Activated naive CD8-positive, alpha-beta T cell treated with anti-CD3 and anti-CD28 coated beads, Interleukin-2, amount 50 U/mL, for 24 hours (primary cell): ENCODE data around the gene VPS50.
"Not testable (repeated sequence)": the region's sequence is repeated elsewhere in the genome, so short reads cannot be mapped to it uniquely, and the experiment has no call there.

Experiments
- ATAC-seq: fragments of 150-1000 bp; cut with Tn5 transposase; one replicate; pipeline ENCODE4 v1.10.0; 2021
- DNase-seq: peaks from one replicate; pipeline ENCODE4 v3.0.0; 2021
- H3K27ac Mint-ChIP-seq: one replicate; pipeline ENCODE4 v1.8.0; 2021; ENCODE audit warnings: mild to moderate bottlenecking, mixed read lengths
- H3K27me3 Mint-ChIP-seq: one replicate; pipeline ENCODE4 v1.8.0; 2021; ENCODE audit warnings: mixed read lengths
- H3K36me3 Mint-ChIP-seq: one replicate; pipeline ENCODE4 v1.8.0; 2021; ENCODE audit warnings: low read depth, mixed read lengths
- H3K4me1 Mint-ChIP-seq: one replicate; pipeline ENCODE4 v1.8.0; 2021; ENCODE audit warnings: mixed read lengths
- H3K4me3 Mint-ChIP-seq: one replicate; pipeline ENCODE4 v1.8.0; 2021; ENCODE audit warnings: mild to moderate bottlenecking, moderate library complexity, mixed read lengths
- H3K9me3 Mint-ChIP-seq: one replicate; pipeline ENCODE4 v1.8.0; 2021; ENCODE audit warnings: mixed read lengths

VPS50 gene

DNA sequence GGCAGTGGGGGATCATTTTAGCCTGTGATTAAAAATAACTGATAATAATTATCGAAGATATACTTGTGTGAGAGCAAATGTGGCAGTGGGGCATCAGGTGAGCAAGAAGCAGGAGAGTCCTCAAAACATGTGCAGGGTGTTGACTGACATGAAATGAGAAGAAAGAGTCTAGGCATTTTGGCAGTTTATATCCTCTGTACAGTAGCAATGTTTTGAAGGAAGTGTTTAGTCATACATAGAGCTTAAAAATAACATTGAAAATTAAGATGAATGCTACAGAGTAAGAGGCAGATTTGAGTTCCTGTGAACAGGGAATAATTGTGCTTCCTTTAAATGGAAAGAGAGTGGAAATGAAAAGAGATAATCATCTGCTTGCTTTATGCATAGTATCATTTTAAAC is 47.4 kb downstream of the VPS50 start:
- H3K27ac Mint-ChIP-seq = no peak overlapping the region

DNA sequence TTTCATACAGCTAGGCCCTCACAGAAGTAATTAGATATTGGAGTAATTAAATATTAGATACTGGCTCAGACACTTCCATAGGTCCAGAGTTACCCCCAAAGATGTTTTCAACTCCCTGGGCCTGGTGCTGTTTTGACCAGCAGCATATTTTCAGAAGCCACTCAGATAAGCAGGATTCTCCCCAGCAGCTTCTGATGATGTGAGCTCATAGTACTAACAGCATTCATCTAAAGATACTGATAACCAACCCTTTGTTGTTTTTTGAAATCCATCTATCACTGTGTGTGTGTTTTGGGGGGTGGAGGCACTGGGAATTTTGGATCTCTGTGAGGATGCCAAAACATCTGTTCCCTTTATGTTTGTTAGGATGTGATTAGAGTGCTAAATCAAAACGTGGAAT is 52.7 kb downstream of the VPS50 start:
- peaks cover 5% of the 10 kb centered on the region for H3K36me3 Mint-ChIP-seq
- ATAC-seq = no peak
- no peak overlapping the region for H3K4me3 Mint-ChIP-seq
- no peak overlapping the region for H3K27ac Mint-ChIP-seq
- no peaks in the 10 kb centered on the region for H3K9me3 Mint-ChIP-seq
- H3K27me3 Mint-ChIP-seq = no peaks in the 10 kb centered on the region
- no peaks in the 10 kb centered on the region for H3K4me1 Mint-ChIP-seq
- DNase-seq = no peak

More for the DNA sequence above, 47.4 kb downstream of the VPS50 start:
- no peak overlapping the region for H3K4me3 Mint-ChIP-seq
- H3K4me1 Mint-ChIP-seq = no peaks in the 10 kb centered on the region
- no peaks in the 10 kb centered on the region for H3K27me3 Mint-ChIP-seq
- H3K9me3 Mint-ChIP-seq = no peaks in the 10 kb centered on the region
- peaks cover 14% of the 10 kb centered on the region for H3K36me3 Mint-ChIP-seq
- DNase-seq (no peak), ATAC-seq (no peak)

DNA sequence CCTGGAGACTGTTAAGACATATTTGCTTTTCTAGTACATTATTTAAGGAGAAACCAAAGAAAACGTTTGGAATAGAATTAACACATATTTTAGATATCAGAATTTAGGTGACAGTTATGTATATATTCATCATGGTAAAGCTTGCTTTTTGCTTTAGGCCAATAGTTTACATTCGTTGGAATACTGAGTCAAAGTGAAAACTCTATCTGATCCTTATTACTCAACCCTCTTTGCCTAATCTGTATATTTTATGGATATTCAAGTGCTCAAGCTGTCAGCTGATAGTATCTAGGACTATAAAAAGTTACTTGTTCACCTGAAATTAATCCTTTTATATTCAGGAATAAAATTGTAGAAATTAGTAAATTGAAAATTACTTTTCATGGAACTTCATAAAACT is 61.1 kb downstream of the VPS50 start:
- H3K4me3 Mint-ChIP-seq = no peak overlapping the region
- DNase-seq (no peak), ATAC-seq (no peak)
- no peaks in the 10 kb centered on the region for H3K4me1 Mint-ChIP-seq
- H3K9me3 Mint-ChIP-seq = no peaks in the 10 kb centered on the region
- no peaks in the 10 kb centered on the region for H3K27me3 Mint-ChIP-seq
- H3K27ac Mint-ChIP-seq = no peak overlapping the region
- H3K36me3 Mint-ChIP-seq = peaks cover 9% of the 10 kb centered on the region

DNA sequence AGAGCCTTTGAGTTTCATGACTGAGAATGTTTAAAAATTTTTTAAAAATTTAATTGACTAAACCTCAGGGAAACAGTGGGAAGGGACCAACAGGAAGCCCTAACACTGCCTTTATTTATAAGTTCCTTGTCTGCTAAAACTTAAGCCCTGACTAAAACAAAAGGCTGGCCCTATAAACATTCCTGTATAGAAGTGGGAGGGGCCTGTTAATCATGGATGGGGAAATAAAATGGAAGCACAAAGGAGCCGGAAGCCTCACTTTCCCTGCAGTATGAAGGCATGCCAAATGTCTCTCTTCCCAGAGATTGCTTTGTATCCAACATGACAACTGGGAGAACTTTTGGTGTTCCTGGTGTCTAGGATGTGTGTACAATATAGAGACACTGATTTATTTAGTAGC is 66.0 kb downstream of the VPS50 start:
- Mint-ChIP-seq H3K4me3 (no peak overlapping the region), H3K36me3 (peaks cover 7% of the 10 kb centered on the region), H3K27me3 (no peaks in the 10 kb centered on the region), H3K4me1 (no peaks in the 10 kb centered on the region), H3K27ac (no peak overlapping the region), H3K9me3 (no peaks in the 10 kb centered on the region)
- DNase-seq (no peak), ATAC-seq (no peak)

DNA sequence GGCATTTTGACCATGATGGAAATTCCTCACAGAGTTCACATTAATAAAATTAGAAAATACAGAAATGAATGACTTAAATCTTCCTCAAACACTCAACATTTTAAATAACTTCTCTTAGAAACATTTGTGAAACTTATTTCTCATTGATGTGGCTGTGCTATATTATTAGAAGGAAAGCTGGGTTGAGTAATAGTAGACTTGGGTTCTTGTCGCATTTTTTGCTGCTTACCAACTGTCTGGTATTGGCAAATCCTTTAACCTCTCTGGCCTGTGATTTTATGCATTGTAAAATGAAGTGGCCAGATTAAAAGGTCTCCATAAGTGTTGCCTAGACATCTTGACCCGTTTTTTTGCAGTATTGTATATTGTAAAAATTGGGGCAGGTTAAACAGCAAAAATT is 66.5 kb downstream of the VPS50 start:
- Mint-ChIP-seq H3K27me3 (no peaks in the 10 kb centered on the region), H3K36me3 (peaks cover 7% of the 10 kb centered on the region)

DNA sequence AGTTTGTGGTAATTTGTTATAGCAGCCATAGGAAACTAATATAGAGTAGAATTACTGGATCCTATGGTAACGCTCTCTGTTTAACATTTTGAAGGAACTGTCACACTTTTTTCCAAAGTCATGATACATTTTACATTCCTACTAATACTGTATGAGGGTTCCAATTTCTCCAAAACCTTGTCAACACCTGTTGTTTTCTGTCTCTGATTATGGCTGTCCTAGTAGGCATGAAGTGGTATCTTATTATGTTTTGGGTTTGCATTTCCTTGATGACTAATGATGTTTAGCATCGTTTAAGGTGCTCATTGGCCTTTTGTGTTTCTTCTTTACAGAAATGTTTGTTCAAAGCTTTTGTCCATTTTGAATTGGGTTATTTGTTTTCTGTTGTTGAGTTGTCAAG is 69.6 kb downstream of the VPS50 start:
- Mint-ChIP-seq H3K4me1 (no peaks in the 10 kb centered on the region), H3K27ac (no peak overlapping the region), H3K36me3 (peaks cover 13% of the 10 kb centered on the region), H3K27me3 (no peaks in the 10 kb centered on the region), H3K9me3 (no peaks in the 10 kb centered on the region), H3K4me3 (no peak overlapping the region)
- ATAC-seq = no peak
- no peak for DNase-seq

More for the DNA sequence above, 66.5 kb downstream of the VPS50 start:
- DNase-seq = no peak
- Mint-ChIP-seq H3K27ac (no peak overlapping the region), H3K9me3 (no peaks in the 10 kb centered on the region), H3K4me1 (no peaks in the 10 kb centered on the region), H3K4me3 (no peak overlapping the region)
- no peak for ATAC-seq

DNA sequence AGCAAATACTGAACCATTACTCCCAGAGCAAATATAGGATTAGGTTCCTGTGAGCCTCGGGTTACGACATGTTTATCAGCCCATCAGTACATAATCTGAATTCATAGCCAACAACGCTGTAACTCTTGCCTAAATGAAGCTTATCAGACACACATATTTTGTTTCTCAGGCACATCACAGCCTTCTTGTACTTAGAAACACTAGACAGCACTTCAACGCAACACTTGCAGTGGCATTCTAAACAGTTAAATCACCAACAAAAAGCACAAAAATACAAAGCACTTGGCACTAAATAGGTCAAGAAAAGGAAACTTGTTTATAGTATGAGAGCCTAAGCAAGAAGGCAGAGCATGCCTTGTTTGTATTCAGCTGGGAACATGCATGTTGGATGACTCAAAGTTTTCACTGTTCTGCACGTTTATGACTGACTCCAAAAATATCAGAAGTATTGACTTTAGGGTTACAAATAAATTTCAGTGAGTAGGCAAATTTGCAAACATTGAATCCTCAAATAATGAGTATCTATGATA is 75.0 kb downstream of the VPS50 start:
- H3K36me3 Mint-ChIP-seq = peaks cover 13% of the 10 kb centered on the region
- H3K27ac Mint-ChIP-seq = no peak overlapping the region
- H3K4me1 Mint-ChIP-seq = no peaks in the 10 kb centered on the region
- no peak overlapping the region for H3K4me3 Mint-ChIP-seq
- H3K27me3 Mint-ChIP-seq = no peaks in the 10 kb centered on the region
- H3K9me3 Mint-ChIP-seq = no peaks in the 10 kb centered on the region
- DNase-seq (no peak), ATAC-seq (no peak)

DNA sequence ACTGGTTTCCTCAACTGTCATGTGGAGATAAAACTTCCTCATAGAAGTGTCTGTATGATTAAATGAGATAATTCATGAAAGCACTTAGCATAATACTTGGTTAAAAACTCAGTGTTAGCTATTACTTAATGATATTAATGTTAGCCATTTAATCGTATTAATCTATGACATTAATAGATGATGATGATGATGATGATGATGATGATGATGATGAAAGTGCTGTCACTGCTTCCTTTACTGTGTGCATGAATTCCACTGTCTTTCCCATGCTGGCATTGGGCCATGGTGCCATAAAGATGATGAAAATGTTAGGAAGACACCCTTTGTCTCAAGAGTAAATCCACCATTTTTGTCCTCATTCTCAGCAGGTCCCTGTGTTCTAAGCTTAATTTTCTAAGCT is 75.8 kb downstream of the VPS50 start:
- H3K9me3 Mint-ChIP-seq = no peaks in the 10 kb centered on the region
- DNase-seq (no peak), ATAC-seq (no peak)
- H3K4me1 Mint-ChIP-seq = no peaks in the 10 kb centered on the region
- H3K27ac Mint-ChIP-seq = no peak overlapping the region
- H3K27me3 Mint-ChIP-seq = no peaks in the 10 kb centered on the region
- H3K4me3 Mint-ChIP-seq = no peak overlapping the region
- H3K36me3 Mint-ChIP-seq = peaks cover 15% of the 10 kb centered on the region

DNA sequence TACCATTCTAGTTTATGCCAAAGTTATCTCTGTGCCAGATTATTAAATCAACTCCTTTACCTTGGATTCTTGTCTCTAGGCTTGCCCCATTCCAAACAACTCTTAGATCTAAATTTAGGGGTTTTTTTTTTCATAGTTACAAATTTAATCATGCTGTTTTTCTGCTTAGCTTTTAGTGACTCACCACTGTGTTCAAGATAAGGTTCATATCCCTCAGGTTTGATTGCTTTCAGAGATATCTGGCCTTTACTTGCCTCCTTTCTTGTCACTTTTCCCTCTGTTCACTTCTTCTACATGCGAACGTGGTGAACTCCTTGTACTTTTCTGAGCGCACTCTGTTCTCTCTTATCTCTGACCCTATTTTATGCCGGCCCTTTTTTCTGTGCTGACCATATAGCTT is 78.2 kb downstream of the VPS50 start:
- H3K9me3 Mint-ChIP-seq = no peaks in the 10 kb centered on the region
- no peak for DNase-seq
- H3K36me3 Mint-ChIP-seq = peaks cover 13% of the 10 kb centered on the region
- H3K4me1 Mint-ChIP-seq = no peaks in the 10 kb centered on the region
- H3K27me3 Mint-ChIP-seq = no peaks in the 10 kb centered on the region
- no peak for ATAC-seq
- H3K27ac Mint-ChIP-seq = no peak overlapping the region
- H3K4me3 Mint-ChIP-seq = no peak overlapping the region

DNA sequence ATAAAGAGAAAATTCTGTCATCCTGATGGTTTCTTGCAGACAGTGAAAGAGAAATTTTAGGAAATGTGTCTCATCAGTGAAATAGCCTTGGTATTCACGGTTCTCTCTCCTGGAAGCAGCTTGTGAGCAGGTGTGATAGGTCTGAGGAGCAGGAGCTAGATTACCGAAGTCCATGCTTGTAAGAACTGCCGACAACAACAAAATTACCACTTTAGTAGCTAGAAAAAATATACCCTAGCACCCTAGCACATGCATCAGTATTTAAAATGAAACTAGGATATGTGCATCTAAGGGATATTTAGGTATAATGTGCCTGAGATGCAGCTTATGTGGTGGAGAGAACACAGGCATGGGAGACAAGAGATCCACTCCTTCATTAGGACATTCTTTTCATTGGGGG is 82.3 kb downstream of the VPS50 start:
- H3K9me3 Mint-ChIP-seq = no peaks in the 10 kb centered on the region
- H3K4me3 Mint-ChIP-seq = no peak overlapping the region
- H3K36me3 Mint-ChIP-seq = peaks cover 21% of the 10 kb centered on the region
- ATAC-seq (no peak), DNase-seq (no peak)
- no peaks in the 10 kb centered on the region for H3K27me3 Mint-ChIP-seq
- H3K4me1 Mint-ChIP-seq = peaks cover 9% of the 10 kb centered on the region
- H3K27ac Mint-ChIP-seq = no peak overlapping the region

DNA sequence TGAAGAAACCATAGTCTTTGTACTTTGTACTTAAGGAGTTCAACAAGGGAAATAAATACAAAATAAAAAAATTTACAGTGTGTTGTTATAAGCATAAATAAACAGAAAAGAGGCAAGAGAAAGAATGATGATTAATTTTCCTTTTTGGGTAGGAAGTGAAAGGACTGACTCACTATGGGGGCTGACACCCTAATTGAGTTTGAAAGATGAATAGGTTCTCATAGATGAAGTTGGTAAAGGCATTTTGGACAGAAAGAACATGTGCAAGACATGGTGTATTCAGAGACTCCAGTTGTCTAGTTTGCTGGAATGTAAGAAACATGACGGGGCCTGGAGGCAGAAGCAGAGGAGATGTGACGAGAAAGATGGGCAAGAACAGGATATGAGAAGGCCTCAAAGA is 83.7 kb downstream of the VPS50 start:
- no peak overlapping the region for H3K4me3 Mint-ChIP-seq
- DNase-seq (no peak), ATAC-seq (no peak)
- H3K36me3 Mint-ChIP-seq = peaks cover 20% of the 10 kb centered on the region
- peak overlapping the region; percentile 2 for H3K27ac Mint-ChIP-seq
- no peaks in the 10 kb centered on the region for H3K9me3 Mint-ChIP-seq
- H3K27me3 Mint-ChIP-seq = no peaks in the 10 kb centered on the region
- H3K4me1 Mint-ChIP-seq = peaks cover 9% of the 10 kb centered on the region

DNA sequence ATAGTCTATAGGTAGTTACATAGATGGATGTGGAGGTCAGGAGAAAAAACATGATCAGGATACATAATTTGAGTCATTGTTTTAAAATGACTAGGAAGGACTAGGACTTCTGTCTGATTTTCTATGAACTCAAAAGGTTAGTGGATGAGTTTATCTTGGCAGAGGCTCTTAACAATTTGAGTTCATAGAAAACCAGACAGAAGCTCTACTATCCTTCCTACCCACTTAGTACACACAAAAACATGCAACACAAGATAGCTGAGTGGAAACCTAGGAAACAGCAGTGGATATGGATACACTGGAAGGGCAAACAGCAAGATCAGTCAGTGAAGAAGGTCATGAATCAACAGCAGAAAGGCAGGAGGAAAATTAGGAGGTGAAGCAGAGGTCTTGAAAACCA is 84.6 kb downstream of the VPS50 start:
- peaks cover 29% of the 10 kb centered on the region for H3K36me3 Mint-ChIP-seq
- no peaks in the 10 kb centered on the region for H3K9me3 Mint-ChIP-seq
- H3K27me3 Mint-ChIP-seq = no peaks in the 10 kb centered on the region
- H3K27ac Mint-ChIP-seq = peak overlapping the region; percentile 2
- peaks cover 9% of the 10 kb centered on the region for H3K4me1 Mint-ChIP-seq
- no peak for ATAC-seq
- no peak overlapping the region for H3K4me3 Mint-ChIP-seq
- DNase-seq = no peak

DNA sequence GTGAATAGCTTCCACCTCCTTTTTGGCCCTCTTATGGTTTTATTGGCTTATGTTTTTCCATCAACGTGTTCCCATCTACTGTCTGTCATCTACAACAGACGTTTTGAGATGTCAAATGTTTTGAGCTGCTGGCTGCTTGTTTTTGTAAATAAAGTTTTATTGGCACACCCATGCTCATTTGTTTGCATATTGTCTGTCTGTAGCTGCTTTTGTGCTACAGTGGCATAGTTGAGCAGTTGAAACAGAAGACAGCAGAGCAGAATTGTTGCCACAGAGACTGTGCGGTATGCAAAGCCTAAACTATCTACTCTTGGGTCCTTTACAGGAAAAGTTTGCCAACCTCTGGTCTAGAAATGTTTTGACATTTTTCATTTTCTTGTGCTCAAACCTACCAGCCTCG is 88.7 kb downstream of the VPS50 start:
- ATAC-seq = no peak
- Mint-ChIP-seq H3K36me3 (peaks cover 44% of the 10 kb centered on the region), H3K27me3 (no peaks in the 10 kb centered on the region), H3K27ac (no peak overlapping the region), H3K4me3 (no peak overlapping the region), H3K4me1 (peaks cover 7% of the 10 kb centered on the region), H3K9me3 (no peaks in the 10 kb centered on the region)
- no peak for DNase-seq

DNA sequence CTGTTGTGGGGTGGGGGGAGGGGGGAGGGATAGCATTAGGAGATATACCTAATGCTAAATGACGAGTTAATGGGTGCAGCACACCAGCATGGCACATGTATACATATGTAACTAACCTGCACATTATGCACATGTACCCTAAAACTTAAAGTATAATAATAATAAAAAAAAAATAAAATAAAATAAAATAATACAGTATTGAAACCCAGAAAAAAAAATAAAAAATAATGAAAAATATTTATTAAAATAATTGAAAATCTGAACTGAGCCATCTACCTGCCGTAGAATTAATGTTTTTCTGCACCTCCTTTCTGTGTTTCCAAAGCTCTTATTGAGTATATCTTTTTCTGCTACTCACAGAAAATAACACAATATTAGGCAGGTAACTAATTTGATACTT is 94.1 kb downstream of the VPS50 start:
- H3K9me3 Mint-ChIP-seq, H3K4me1 Mint-ChIP-seq, ATAC-seq, H3K27me3 Mint-ChIP-seq, H3K4me3 Mint-ChIP-seq, H3K27ac Mint-ChIP-seq, DNase-seq: not testable (repeated sequence)
- peaks cover 25% of the 10 kb centered on the region for H3K36me3 Mint-ChIP-seq

DNA sequence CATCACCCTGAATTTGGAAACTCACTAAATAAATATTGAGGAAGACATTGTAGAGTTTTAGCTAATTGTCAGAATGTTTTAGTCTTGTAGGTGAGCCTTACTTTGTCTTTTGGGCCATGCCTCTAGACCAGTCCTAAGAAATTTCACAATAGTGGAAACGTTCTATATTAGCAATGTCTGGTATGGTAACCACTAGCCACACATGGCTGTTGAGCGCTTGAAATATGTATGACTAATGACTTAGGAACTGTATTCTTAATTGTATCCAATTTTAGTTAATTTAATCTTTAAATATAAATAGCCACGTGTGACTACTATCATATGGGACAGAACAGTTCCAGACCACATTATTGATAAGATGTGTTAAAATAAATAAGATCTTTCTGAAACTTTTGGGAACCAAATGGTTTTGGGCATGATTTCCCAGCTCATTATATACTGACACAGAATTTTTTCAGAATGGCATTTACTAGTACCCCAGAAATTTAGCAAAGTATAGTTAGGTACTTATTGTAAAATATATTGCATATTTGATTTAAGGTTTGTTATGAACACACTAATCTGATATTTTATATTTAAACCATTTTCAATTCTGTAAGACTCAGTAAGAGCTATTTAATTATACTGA is 95.0 kb downstream of the VPS50 start:
- Mint-ChIP-seq H3K27ac (no peak overlapping the region), H3K27me3 (no peaks in the 10 kb centered on the region), H3K4me1 (no peaks in the 10 kb centered on the region), H3K4me3 (no peak overlapping the region), H3K9me3 (no peaks in the 10 kb centered on the region), H3K36me3 (peaks cover 19% of the 10 kb centered on the region)
- ATAC-seq (no peak), DNase-seq (no peak)

DNA sequence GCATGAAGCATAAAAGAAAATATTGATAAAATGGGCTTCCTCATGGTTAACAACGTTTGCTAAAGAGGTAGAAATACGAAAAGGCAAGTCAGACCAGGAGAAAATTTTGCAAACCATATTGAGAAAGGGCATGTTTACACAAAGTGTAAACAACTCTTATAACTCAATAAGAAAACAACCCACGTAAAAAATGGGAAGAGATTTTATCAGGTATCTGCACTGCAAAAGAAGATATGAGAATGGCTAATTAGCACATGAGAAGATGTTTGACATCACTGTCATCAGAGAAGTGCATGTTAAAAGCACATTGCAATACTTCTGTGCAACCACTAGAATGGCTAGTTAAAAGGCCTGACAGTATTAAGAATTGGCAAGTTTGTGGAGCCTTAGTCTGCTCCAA is 99.5 kb downstream of the VPS50 start:
- no peak for DNase-seq
- Mint-ChIP-seq H3K4me3 (no peak overlapping the region), H3K9me3 (no peaks in the 10 kb centered on the region), H3K36me3 (peaks cover 13% of the 10 kb centered on the region), H3K4me1 (no peaks in the 10 kb centered on the region), H3K27ac (no peak overlapping the region), H3K27me3 (no peaks in the 10 kb centered on the region)
- ATAC-seq = no peak
